GM23338 (cell line): ENCODE data around the gene OR6J1. TPM values are rescaled to one million over a fixed set of nuclear protein-coding genes. Genes with fewer than 3 reads are reported as not detected.

ENCODE experiments used
- ATAC-seq: fragments of 200-7000 bp; cut with Tn5 transposase; 3 replicates; pipeline ENCODE4 v1.9.1; 2020
- DNase-seq: peaks from one replicate; pipeline ENCODE4 v3.0.0-alpha.2; 2015; ENCODE audit warnings: low spot score
- H2AFZ ChIP-seq: fragments of 200-600 bp; sonication (generic); 2 replicates; pipeline ENCODE4 v1.8.0; 2016; ENCODE audit warnings: antibody characterized with exemption, mild to moderate bottlenecking, moderate library complexity
- H3F3A ChIP-seq: fragments of 200-600 bp; sonication (generic); replicated peaks from 2 replicates; pipeline ENCODE4 v1.8.0; 2017; ENCODE audit warnings: antibody characterized with exemption, mixed run types, low read depth
- H3K27ac ChIP-seq: fragments of 200-600 bp; sonication (generic); 2 replicates; pipeline ENCODE4 v1.6.1; 2016; ENCODE audit warnings: low read depth
- H3K27me3 ChIP-seq: fragments of 200-600 bp; sonication (generic); 2 replicates; pipeline ENCODE4 v1.8.0; 2016; ENCODE audit warnings: mild to moderate bottlenecking, mixed run types, moderate library complexity; ENCODE audit not compliant: insufficient read depth
- H3K36me3 ChIP-seq: fragments of 200-600 bp; sonication (generic); 2 replicates; pipeline ENCODE4 v1.8.0; 2016; ENCODE audit warnings: mild to moderate bottlenecking; ENCODE audit not compliant: insufficient read depth
- H3K4me1 ChIP-seq: fragments of 200-600 bp; sonication (generic); 2 replicates; pipeline ENCODE4 v1.8.0; 2016; ENCODE audit warnings: mild to moderate bottlenecking, moderate library complexity; ENCODE audit not compliant: insufficient read depth
- H3K4me2 ChIP-seq: fragments of 200-600 bp; sonication (generic); 2 replicates; pipeline ENCODE4 v1.7.1; 2017; ENCODE audit warnings: mixed run types
- H3K4me3 ChIP-seq: fragments of 200-600 bp; sonication (generic); 2 replicates; pipeline ENCODE4 v1.6.1; 2016; ENCODE audit warnings: mixed run types
- H3K79me2 ChIP-seq: fragments of 200-600 bp; sonication (generic); replicated peaks from 2 replicates; pipeline ENCODE4 v1.8.0; 2017; ENCODE audit warnings: mild to moderate bottlenecking; ENCODE audit not compliant: insufficient read depth
- H3K9me2 ChIP-seq: fragments of 200-600 bp; sonication (generic); 2 replicates; pipeline ENCODE4 v1.8.0; 2017; ENCODE audit not compliant: insufficient read depth
- H4K20me1 ChIP-seq: fragments of 200-600 bp; sonication (generic); replicated peaks from 2 replicates; pipeline ENCODE4 v1.8.0; 2017; ENCODE audit warnings: mild to moderate bottlenecking; ENCODE audit not compliant: insufficient read depth
- H3K27ac Mint-ChIP-seq: 2 replicates; pipeline ENCODE4 v1.8.0; 2020; ENCODE audit warnings: inconsistent platforms, mild to moderate bottlenecking, moderate library complexity, mixed read lengths
- H3K27me3 Mint-ChIP-seq: 3 replicates; pipeline ENCODE4 v1.8.0; 2022; ENCODE audit warnings: low read depth, mild to moderate bottlenecking, moderate library complexity, mixed read lengths, inconsistent platforms; ENCODE audit not compliant: insufficient read depth, poor library complexity
- H3K36me3 Mint-ChIP-seq: 3 replicates; pipeline ENCODE4 v1.8.0; 2021; ENCODE audit warnings: low read depth, mild to moderate bottlenecking, inconsistent platforms, moderate library complexity, mixed read lengths
- H3K4me1 Mint-ChIP-seq: 3 replicates; pipeline ENCODE4 v1.8.0; 2020; ENCODE audit warnings: mild to moderate bottlenecking, inconsistent platforms, mixed read lengths
- H3K4me3 Mint-ChIP-seq: 3 replicates; pipeline ENCODE4 v1.8.0; 2021; ENCODE audit warnings: moderate library complexity, mild to moderate bottlenecking, inconsistent platforms, mixed read lengths
- H3K9me3 Mint-ChIP-seq: 3 replicates; pipeline ENCODE4 v1.8.0; 2020; ENCODE audit warnings: moderate library complexity, mild to moderate bottlenecking, inconsistent platforms, mixed read lengths
- CREB1 ChIP-seq: fragments of 250-450 bp; sonication (Bioruptor Pico); IDR thresholded peaks from 2 replicates; pipeline ENCODE4 v1.5.0; 2020; ENCODE audit warnings: low read depth, mild to moderate bottlenecking, moderate library complexity
- JUNB ChIP-seq: IDR thresholded peaks from one replicate; pipeline ENCODE4 v1.6.1; 2016; ENCODE audit warnings: antibody characterized with exemption; ENCODE audit not compliant: unreplicated experiment
- POLR2AphosphoS5 ChIP-seq: IDR thresholded peaks from 2 replicates; pipeline ENCODE4 v1.6.1; 2016; ENCODE audit warnings: antibody characterized with exemption, low read depth
- ZNF114 ChIP-seq: fragments of 250-450 bp; sonication (Bioruptor Pico); IDR thresholded peaks from 2 replicates; pipeline ENCODE4 v1.5.0; 2020; ENCODE audit warnings: mild to moderate bottlenecking, moderate library complexity
- ZNF331 ChIP-seq: fragments of 250-450 bp; sonication (Bioruptor Pico); IDR thresholded peaks from 2 replicates; pipeline ENCODE4 v1.5.0; 2020; ENCODE audit warnings: low read depth, mild to moderate bottlenecking, moderate library complexity
- polyA plus RNA-seq: library from polyadenylated mRNA; unstranded; fragments of >200 nt; fragmentation: Nextera tagmentation; extraction: Ambion mirVana; gene quantifications from 2 replicates; pipeline ENCODE4 v1.2.1, GENCODE V29; 2016
- total RNA-seq: library from RNA; depleted of rRNA; stranded (reverse); fragments of >200 nt; shearing (Covaris generic); gene quantifications from 2 replicates; pipeline ENCODE4 v1.2.3, GENCODE V29; 2014
- TF ChIP-seq, protein P1 (sequence below), 2 experiments: fragments of 200-600 bp in 1 of 2; sonication (generic) in 1 of 2; conservative IDR thresholded peaks; 2 replicates each; pipeline versions ENCODE4 v1.5.1 to v1.6.1; 2016 to 2017; ENCODE audit warnings: antibody characterized with exemption in 2 of 2, low read depth in 2 of 2, mild to moderate bottlenecking in 2 of 2, moderate library complexity in 1 of 2
- TF ChIP-seq, protein P2 (sequence below): fragments of 250-450 bp; sonication (Bioruptor Pico); IDR thresholded peaks from 2 replicates; pipeline ENCODE4 v1.5.0; 2020; ENCODE audit warnings: mild to moderate bottlenecking, moderate library complexity
- TF ChIP-seq, protein P3 (sequence below): IDR thresholded peaks from 2 replicates; pipeline ENCODE4 v1.6.1; 2016; ENCODE audit warnings: antibody characterized with exemption

Gene OR6J1
- total and polyA plus RNA-seq, 2 experiments from 2014 or later: not detected

DNA sequence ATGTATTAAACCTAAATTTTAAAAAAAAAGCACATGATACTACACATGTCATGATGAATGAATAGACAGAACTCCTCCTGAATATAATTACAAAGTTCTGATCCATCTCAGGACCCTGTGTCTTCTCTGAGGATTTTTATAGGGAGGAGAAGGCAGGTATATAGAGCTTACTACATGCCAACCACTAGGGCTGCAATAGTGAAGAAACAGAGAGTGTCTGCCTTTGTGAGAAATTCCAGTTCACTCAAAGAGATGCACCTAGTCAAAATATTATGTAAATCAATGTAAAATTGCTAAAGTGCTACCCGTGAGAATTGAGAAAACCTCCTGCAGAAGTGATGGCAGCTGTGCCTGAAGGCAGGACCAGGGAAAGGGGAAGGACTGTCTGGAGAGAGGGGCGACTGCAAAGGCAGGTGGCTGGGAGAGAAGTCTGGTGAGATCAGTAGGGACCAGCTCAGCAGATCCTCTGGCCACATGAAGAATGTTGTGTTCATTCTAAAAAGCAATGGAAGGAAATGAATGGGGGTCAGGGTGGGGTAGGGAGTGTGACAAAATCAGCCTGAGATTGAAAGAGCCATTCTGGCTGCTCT, 31.0 kb downstream of the OR6J1 start:
- Mint-ChIP-seq H3K36me3 (peaks cover 34% of the 10 kb centered on the region), H3K27ac (peak overlapping the region; percentile 42; the same call in 1 of the 2 replicates), H3K4me1 (peaks cover 13% of the 10 kb centered on the region), H3K4me3 (no peak overlapping the region), H3K9me3 (peaks cover 3% of the 10 kb centered on the region; the same call in 1 of the 3 replicates), H3K27me3 (peaks cover 5% of the 10 kb centered on the region)
- no peak for TF ChIP-seq CREB1
- TF ChIP-seq, protein P1, sequence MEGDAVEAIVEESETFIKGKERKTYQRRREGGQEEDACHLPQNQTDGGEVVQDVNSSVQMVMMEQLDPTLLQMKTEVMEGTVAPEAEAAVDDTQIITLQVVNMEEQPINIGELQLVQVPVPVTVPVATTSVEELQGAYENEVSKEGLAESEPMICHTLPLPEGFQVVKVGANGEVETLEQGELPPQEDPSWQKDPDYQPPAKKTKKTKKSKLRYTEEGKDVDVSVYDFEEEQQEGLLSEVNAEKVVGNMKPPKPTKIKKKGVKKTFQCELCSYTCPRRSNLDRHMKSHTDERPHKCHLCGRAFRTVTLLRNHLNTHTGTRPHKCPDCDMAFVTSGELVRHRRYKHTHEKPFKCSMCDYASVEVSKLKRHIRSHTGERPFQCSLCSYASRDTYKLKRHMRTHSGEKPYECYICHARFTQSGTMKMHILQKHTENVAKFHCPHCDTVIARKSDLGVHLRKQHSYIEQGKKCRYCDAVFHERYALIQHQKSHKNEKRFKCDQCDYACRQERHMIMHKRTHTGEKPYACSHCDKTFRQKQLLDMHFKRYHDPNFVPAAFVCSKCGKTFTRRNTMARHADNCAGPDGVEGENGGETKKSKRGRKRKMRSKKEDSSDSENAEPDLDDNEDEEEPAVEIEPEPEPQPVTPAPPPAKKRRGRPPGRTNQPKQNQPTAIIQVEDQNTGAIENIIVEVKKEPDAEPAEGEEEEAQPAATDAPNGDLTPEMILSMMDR (conservative IDR thresholded peaks at IDR 0.05; ENCODE audit: low read depth in 2 of 2): peak in 1 of 2 experiments; percentile 32; a peak in 1 of 4 replicates
- H3K27me3 ChIP-seq: no peaks in the 10 kb centered on the region
- DNase-seq (peak; percentile 38), ATAC-seq (peak; percentile 68)
- peak overlapping the region; percentile 33; the same call in 1 of the 2 replicates for H3K27ac ChIP-seq
- peaks cover 6% of the 10 kb centered on the region for H3K4me1 ChIP-seq
- H3K79me2 ChIP-seq: no peaks in the 10 kb centered on the region
- no peaks in the 10 kb centered on the region; the same call in 1 of the 2 replicates for H3F3A ChIP-seq
- H3K9me2 ChIP-seq: no peaks in the 10 kb centered on the region
- no peaks in the 10 kb centered on the region for H4K20me1 ChIP-seq
- no peak overlapping the region for H3K4me2 ChIP-seq
- H3K4me3 ChIP-seq: no peak overlapping the region
- H2AFZ ChIP-seq: no peak overlapping the region
- H3K36me3 ChIP-seq: peaks cover 15% of the 10 kb centered on the region

DNA sequence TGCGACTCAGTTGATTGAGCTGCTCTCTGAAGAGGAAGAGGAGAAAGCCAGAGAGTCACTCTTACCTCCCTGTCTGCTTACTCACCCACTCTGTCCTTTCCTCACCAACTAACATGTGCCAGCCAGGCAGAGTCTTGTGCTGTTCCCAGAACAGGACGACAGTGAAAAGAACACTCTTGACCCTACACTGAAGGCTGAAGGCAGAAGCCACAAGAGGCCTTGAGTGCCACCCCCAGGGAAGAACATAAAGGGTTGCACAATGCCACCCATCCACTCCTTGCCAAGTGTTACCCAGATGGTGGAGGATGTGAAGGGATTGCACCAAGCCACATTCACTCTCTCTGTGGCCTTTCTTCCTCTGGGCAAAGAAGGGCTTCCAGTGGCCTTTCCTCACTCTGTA, 33.2 kb downstream of the OR6J1 start:
- Histone ChIP-seq H3K4me2 (no peak overlapping the region), H3K27ac (no peak overlapping the region), H3K27me3 (no peaks in the 10 kb centered on the region), H3F3A (no peaks in the 10 kb centered on the region; the same call in 1 of the 2 replicates), H4K20me1 (no peaks in the 10 kb centered on the region), H3K9me2 (no peaks in the 10 kb centered on the region), H3K36me3 (peaks cover 31% of the 10 kb centered on the region), H3K79me2 (no peaks in the 10 kb centered on the region), H2AFZ (no peak overlapping the region), H3K4me3 (no peak overlapping the region), H3K4me1 (peaks cover 6% of the 10 kb centered on the region)
- Mint-ChIP-seq H3K4me1 (peaks cover 13% of the 10 kb centered on the region), H3K4me3 (no peak overlapping the region), H3K27me3 (peaks cover 5% of the 10 kb centered on the region), H3K9me3 (no peaks in the 10 kb centered on the region), H3K36me3 (peaks cover 55% of the 10 kb centered on the region), H3K27ac (no peak overlapping the region)
- DNase-seq: no peak
- ATAC-seq: no peak
- no peak for TF ChIP-seq POLR2AphosphoS5
- no peak for TF ChIP-seq ZNF114
- TF ChIP-seq JUNB: no peak
- TF ChIP-seq ZNF331 (CRISPR knock-in tag): no peak
- TF ChIP-seq, protein P2, sequence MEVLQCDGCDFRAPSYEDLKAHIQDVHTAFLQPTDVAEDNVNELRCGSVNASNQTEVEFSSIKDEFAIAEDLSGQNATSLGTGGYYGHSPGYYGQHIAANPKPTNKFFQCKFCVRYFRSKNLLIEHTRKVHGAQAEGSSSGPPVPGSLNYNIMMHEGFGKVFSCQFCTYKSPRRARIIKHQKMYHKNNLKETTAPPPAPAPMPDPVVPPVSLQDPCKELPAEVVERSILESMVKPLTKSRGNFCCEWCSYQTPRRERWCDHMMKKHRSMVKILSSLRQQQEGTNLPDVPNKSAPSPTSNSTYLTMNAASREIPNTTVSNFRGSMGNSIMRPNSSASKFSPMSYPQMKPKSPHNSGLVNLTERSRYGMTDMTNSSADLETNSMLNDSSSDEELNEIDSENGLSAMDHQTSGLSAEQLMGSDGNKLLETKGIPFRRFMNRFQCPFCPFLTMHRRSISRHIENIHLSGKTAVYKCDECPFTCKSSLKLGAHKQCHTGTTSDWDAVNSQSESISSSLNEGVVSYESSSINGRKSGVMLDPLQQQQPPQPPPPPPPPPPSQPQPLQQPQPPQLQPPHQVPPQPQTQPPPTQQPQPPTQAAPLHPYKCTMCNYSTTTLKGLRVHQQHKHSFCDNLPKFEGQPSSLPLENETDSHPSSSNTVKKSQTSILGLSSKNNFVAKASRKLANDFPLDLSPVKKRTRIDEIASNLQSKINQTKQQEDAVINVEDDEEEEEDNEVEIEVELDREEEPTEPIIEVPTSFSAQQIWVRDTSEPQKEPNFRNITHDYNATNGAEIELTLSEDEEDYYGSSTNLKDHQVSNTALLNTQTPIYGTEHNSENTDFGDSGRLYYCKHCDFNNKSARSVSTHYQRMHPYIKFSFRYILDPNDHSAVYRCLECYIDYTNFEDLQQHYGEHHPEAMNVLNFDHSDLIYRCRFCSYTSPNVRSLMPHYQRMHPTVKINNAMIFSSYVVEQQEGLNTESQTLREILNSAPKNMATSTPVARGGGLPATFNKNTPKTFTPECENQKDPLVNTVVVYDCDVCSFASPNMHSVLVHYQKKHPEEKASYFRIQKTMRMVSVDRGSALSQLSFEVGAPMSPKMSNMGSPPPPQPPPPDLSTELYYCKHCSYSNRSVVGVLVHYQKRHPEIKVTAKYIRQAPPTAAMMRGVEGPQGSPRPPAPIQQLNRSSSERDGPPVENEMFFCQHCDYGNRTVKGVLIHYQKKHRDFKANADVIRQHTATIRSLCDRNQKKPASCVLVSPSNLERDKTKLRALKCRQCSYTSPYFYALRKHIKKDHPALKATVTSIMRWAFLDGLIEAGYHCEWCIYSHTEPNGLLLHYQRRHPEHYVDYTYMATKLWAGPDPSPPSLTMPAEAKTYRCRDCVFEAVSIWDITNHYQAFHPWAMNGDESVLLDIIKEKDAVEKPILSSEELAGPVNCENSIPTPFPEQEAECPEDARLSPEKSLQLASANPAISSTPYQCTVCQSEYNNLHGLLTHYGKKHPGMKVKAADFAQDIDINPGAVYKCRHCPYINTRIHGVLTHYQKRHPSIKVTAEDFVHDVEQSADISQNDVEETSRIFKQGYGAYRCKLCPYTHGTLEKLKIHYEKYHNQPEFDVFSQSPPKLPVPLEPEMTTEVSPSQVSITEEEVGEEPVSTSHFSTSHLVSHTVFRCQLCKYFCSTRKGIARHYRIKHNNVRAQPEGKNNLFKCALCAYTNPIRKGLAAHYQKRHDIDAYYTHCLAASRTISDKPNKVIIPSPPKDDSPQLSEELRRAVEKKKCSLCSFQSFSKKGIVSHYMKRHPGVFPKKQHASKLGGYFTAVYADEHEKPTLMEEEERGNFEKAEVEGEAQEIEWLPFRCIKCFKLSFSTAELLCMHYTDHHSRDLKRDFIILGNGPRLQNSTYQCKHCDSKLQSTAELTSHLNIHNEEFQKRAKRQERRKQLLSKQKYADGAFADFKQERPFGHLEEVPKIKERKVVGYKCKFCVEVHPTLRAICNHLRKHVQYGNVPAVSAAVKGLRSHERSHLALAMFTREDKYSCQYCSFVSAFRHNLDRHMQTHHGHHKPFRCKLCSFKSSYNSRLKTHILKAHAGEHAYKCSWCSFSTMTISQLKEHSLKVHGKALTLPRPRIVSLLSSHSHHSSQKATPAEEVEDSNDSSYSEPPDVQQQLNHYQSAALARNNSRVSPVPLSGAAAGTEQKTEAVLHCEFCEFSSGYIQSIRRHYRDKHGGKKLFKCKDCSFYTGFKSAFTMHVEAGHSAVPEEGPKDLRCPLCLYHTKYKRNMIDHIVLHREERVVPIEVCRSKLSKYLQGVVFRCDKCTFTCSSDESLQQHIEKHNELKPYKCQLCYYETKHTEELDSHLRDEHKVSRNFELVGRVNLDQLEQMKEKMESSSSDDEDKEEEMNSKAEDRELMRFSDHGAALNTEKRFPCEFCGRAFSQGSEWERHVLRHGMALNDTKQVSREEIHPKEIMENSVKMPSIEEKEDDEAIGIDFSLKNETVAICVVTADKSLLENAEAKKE (CRISPR knock-in tag): no peak
- no peak for TF ChIP-seq CREB1
- TF ChIP-seq, protein P3, sequence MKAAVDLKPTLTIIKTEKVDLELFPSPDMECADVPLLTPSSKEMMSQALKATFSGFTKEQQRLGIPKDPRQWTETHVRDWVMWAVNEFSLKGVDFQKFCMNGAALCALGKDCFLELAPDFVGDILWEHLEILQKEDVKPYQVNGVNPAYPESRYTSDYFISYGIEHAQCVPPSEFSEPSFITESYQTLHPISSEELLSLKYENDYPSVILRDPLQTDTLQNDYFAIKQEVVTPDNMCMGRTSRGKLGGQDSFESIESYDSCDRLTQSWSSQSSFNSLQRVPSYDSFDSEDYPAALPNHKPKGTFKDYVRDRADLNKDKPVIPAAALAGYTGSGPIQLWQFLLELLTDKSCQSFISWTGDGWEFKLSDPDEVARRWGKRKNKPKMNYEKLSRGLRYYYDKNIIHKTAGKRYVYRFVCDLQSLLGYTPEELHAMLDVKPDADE: no peak
